Body of pancreas (tissue), 4 donors: ENCODE measurements around the gene NTSR2. TPM values are rescaled to one million over a fixed set of nuclear protein-coding genes. Genes with fewer than 3 reads are reported as not detected.

ENCODE experiments used
- ATAC-seq: fragments of 150-250 bp; one replicate; pipeline ENCODE4 v1.9.1; 2016
- DNase-seq, 4 donors: peaks; one replicate each; pipeline ENCODE4 v3.0.0-alpha.2; 2019
- H3K27ac ChIP-seq, 4 donors: fragments of 200-600 bp; sonication (generic); 1 replicate in 3 of 4; 2 replicates in 1 of 4; pipeline versions ENCODE4 v1.5.1 to v1.6.1; 2016 to 2019; ENCODE audit warnings: mild to moderate bottlenecking in 1 of 4, mixed read lengths in 1 of 4, moderate library complexity in 1 of 4
- H3K27me3 ChIP-seq, 2 donors: fragments of 200-600 bp; sonication (generic); one replicate each; pipeline ENCODE4 v1.6.0; 2016; ENCODE audit warnings: mild to moderate bottlenecking in 1 of 2
- H3K36me3 ChIP-seq, 2 donors: fragments of 200-600 bp; sonication (generic); replicated peaks in 1 of 2; 2 replicates each; pipeline ENCODE4 v1.5.1; 2016; ENCODE audit warnings: low read depth in 2 of 2; ENCODE audit not compliant: insufficient read depth in 1 of 2
- H3K4me1 ChIP-seq: fragments of 200-600 bp; sonication (generic); one replicate; pipeline ENCODE4 v1.6.0; 2016
- H3K4me3 ChIP-seq, 2 donors: fragments of 200-600 bp; sonication (generic); 1 replicate in 1 of 2; 2 replicates in 1 of 2; pipeline ENCODE4 v1.5.1; 2016 to 2019
- H3K9me3 ChIP-seq, 3 donors: fragments of 200-600 bp; sonication (generic); 1 replicate in 2 of 3; 2 replicates in 1 of 3; pipeline ENCODE4 v1.5.1; 2016
- CTCF ChIP-seq, 7 experiments: fragments of 450-650 bp in 4 of 7; fragments of 200-600 bp in 3 of 7; sonication (generic) in 3 of 7; IDR thresholded peaks; one replicate each; pipeline ENCODE4 v1.5.1; 2016 to 2019; ENCODE audit warnings: antibody characterized with exemption in 7 of 7
- POLR2A ChIP-seq, 3 donors: fragments of 450-650 bp; IDR thresholded peaks; one replicate each; pipeline ENCODE4 v1.6.1; 2016; ENCODE audit warnings: antibody characterized with exemption in 3 of 3, mild to moderate bottlenecking in 2 of 3
- WGBS, 2 donors: methylation state at CpG; one replicate each; pipeline ENCODE4 v1.1.5; 2017; 5-methylcytosine and 5-hydroxymethylcytosine counted together
- intact Hi-C: fragments of 100-400 bp; cut with DNase I; formaldehyde crosslinking; loops from one replicate; pipeline ENCODE4 v1.15.1; 2023
- total RNA-seq, 2 donors: library from RNA; depleted of rRNA; stranded (reverse); fragments of >200 nt; gene quantifications; one replicate each; pipeline ENCODE4 v1.1.0, GENCODE V29; 2016

The NTSR2 gene
- total RNA-seq, 2 donors from 2014 or later, result not detected

- ATAC-seq, result no peak
- intact Hi-C loops, result no loop called here
- WGBS, 2 donors, result 93 to 95% methylated on average over 17 to 36 of the region's 38 CpGs
- peaks cover 0 to 4% of the 10 kb centered on the region in 2 donors for H3K36me3 ChIP-seq
- DNase-seq, result no peak
- H3K4me3 ChIP-seq, result no peak overlapping the region
- H3K27ac ChIP-seq, result no peak overlapping the region
- H3K4me1 ChIP-seq, result no peaks in the 10 kb centered on the region
- TF ChIP-seq CTCF (IDR thresholded peaks at IDR 0.05) (no peak), POLR2A (IDR thresholded peaks at IDR 0.05) (no peak)
- H3K9me3 ChIP-seq, result no peaks in the 10 kb centered on the region
- H3K27me3 ChIP-seq, result no peaks in the 10 kb centered on the region
Measured at GRCh38 chr2:11610624-11611242, 59.3 kb downstream of the NTSR2 start.

Other genes starting within 250 kb of the NTSR2 start
- 10 to 100 TPM in 1 of 2 donors, 1 to 10 TPM in 1; 9.2 to 13.2 TPM for gene E2F6, start 204.0 kb downstream of the NTSR2 start, total RNA-seq
- gene GREB1, start 136.2 kb downstream of the NTSR2 start, total RNA-seq, result 10 to 100 TPM; 10.4 to 19.8 TPM
- 10 to 100 TPM; 15.0 to 47.5 TPM for gene LPIN1, start 76.4 kb upstream of the NTSR2 start, total RNA-seq